Activated naive CD4-positive, alpha-beta T cell treated with anti-CD3 and anti-CD28 coated beads, Interleukin-2, amount 10 ng/mL, durations not matched to agents 7 days and 5 days (primary cell): ENCODE results near the gene FBXL3.
"Not testable (repeated sequence)": the region's sequence is repeated elsewhere in the genome, so short reads cannot be mapped to it uniquely, and the experiment has no call there.

Source experiments
- CTCF ChIA-PET: fragments of 350-600 bp; sonication (Branson Sonifier 250); formaldehyde crosslinking; loops from one replicate; lab custom pipeline; 2021; ENCODE audit warnings: antibody characterized with exemption; lab: Charles Lee
- DNase-seq: peaks from one replicate; pipeline ENCODE4 v3.0.0-alpha.2; 2020
- H3K27ac Mint-ChIP-seq: one replicate; pipeline ENCODE4 v1.8.0; 2021; ENCODE audit warnings: mild to moderate bottlenecking, moderate library complexity, mixed read lengths
- H3K27me3 Mint-ChIP-seq: one replicate; pipeline ENCODE4 v1.8.0; 2021; ENCODE audit warnings: mild to moderate bottlenecking, mixed read lengths
- H3K36me3 Mint-ChIP-seq: one replicate; pipeline ENCODE4 v1.8.0; 2021; ENCODE audit warnings: mixed read lengths
- H3K4me1 Mint-ChIP-seq: one replicate; pipeline ENCODE4 v1.8.0; 2021; ENCODE audit warnings: mixed read lengths
- H3K4me3 Mint-ChIP-seq: one replicate; pipeline ENCODE4 v1.8.0; 2021; ENCODE audit warnings: mild to moderate bottlenecking, moderate library complexity, mixed read lengths
- H3K9me3 Mint-ChIP-seq: one replicate; pipeline ENCODE4 v1.8.0; 2021; ENCODE audit warnings: mixed read lengths

FBXL3 gene

GRCh38 chr13:76967031-76967430 is 59.9 kb downstream of the FBXL3 start:
- DNase-seq: no peak
- Mint-ChIP-seq H3K27ac (no peak overlapping the region), H3K4me3 (no peak overlapping the region), H3K4me1 (no peaks in the 10 kb centered on the region), H3K36me3 (no peaks in the 10 kb centered on the region), H3K27me3 (peaks cover 11% of the 10 kb centered on the region), H3K9me3 (no peaks in the 10 kb centered on the region)
- CTCF ChIA-PET: no interaction called here

DNA sequence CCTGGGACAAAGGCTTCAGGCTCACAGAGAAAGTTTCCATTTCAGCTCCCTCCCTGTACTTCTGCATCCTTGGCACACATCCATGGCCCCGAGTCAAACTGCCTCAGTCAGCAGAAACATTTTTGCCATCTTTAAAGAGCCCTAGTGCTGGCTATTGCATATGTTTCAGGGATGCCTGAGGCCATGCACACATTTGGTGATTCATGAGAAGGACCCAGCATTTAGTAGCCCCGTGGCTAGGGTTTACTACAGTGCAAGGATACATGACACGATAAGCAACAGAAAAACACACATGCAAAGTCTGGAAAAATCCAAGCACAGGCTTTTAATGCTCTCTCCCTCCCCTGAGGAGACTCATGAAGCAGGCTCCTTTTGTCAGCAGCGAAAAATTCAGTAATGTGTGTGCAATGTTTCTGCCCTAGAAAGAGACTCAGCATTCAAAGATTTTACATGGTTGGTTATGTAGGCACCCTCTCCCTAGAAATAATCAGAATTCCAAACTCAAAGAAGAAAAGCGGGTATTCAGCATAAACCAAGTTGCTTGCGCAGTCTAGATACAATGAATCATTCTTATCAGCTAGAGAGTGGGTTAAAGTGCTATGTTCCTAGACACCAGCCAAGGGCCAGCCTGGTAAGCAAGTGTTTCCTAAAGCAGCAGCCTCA is 61.1 kb downstream of the FBXL3 start:
- no peak for DNase-seq
- Mint-ChIP-seq H3K27ac (no peak overlapping the region), H3K27me3 (peaks cover 5% of the 10 kb centered on the region), H3K4me3 (no peak overlapping the region), H3K9me3 (peaks cover 1% of the 10 kb centered on the region), H3K36me3 (no peaks in the 10 kb centered on the region), H3K4me1 (no peaks in the 10 kb centered on the region)
- CTCF ChIA-PET: interaction anchor here (0.8 kb wide), 1 partner anchor 512 kb away, joined by 3 read pairs; no protein-coding TSS in a partner anchor

GRCh38 chr13:76959734-76960133 is 67.2 kb downstream of the FBXL3 start:
- H3K27me3 Mint-ChIP-seq, H3K4me3 Mint-ChIP-seq, H3K36me3 Mint-ChIP-seq, H3K4me1 Mint-ChIP-seq, H3K27ac Mint-ChIP-seq, CTCF ChIA-PET, DNase-seq: not testable (repeated sequence)
- H3K9me3 Mint-ChIP-seq: peaks cover 19% of the 10 kb centered on the region

DNA sequence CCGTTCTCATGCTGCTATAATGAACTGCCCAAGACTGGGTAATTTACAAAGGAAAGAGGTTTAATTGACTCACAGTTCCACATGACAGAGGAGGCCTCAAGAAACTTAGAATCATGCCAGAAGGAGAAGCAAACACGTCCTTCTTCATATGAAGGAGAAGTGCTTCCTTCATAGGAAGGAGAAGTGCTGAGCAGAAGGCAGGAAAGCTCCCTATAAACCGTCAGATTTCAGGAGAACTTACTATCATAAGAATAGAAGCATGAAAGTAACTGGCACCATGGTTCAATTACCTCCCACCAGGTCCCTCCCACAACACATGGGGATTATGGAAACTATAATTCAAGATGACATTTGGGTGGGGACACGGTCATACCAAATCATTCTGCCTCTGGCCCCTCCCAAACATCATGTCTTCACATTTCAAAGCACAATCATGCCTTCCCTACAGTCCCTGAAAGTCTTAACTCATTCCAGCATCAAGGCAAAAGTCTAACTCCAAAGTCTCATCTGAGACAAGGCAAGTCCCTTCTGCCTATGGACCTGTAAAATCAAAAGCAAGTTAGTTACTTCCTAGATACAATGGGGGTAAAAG is 68.0 kb downstream of the FBXL3 start:
- no peak for DNase-seq
- no peaks in the 10 kb centered on the region for H3K27me3 Mint-ChIP-seq
- no peaks in the 10 kb centered on the region for H3K4me1 Mint-ChIP-seq
- CTCF ChIA-PET: no interaction called here
- no peak overlapping the region for H3K4me3 Mint-ChIP-seq
- H3K27ac Mint-ChIP-seq: no peak overlapping the region
- H3K36me3 Mint-ChIP-seq: no peaks in the 10 kb centered on the region
- peaks cover 19% of the 10 kb centered on the region for H3K9me3 Mint-ChIP-seq

GRCh38 chr13:76955661-76956060 is 71.3 kb downstream of the FBXL3 start:
- Mint-ChIP-seq H3K27me3 (peaks cover 3% of the 10 kb centered on the region), H3K27ac (no peak overlapping the region), H3K36me3 (no peaks in the 10 kb centered on the region), H3K4me1 (no peaks in the 10 kb centered on the region), H3K9me3 (peaks cover 15% of the 10 kb centered on the region), H3K4me3 (no peak overlapping the region)
- DNase-seq: no peak
- CTCF ChIA-PET: no interaction called here
